ENCODE data around the gene ZNF705A.
"Not testable (repeated sequence)": the region's sequence is repeated elsewhere in the genome, so short reads cannot be mapped to it uniquely, and the experiment has no call there.

ZNF705A gene

DNA sequence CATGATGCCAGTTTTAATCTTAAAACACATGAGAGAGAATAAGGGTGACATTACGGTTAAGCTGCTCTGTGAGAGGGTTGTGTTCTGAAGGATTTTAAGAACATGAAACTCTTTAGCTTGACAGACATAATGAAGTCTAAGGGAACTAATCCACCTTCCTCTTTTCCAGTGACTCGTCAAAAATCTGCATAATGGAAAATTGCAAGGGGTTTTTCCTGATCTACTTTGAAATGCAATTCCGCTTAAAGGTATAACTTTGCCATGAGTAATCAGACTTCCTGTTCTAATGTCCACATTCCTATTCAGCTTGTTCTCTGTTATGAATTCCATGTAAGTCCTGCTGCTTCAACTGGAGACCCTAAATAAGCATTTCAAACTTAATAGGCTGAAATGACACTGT, at the start of gene ZNF705A:
ZNF705A (plus strand) TSS at position 171 of the 400 bp plus-strand sequence. CDS start 15,611 bp downstream, outside the sequence.
- DNase-seq (ENCODE audit: low read depth), result no peak

DNA sequence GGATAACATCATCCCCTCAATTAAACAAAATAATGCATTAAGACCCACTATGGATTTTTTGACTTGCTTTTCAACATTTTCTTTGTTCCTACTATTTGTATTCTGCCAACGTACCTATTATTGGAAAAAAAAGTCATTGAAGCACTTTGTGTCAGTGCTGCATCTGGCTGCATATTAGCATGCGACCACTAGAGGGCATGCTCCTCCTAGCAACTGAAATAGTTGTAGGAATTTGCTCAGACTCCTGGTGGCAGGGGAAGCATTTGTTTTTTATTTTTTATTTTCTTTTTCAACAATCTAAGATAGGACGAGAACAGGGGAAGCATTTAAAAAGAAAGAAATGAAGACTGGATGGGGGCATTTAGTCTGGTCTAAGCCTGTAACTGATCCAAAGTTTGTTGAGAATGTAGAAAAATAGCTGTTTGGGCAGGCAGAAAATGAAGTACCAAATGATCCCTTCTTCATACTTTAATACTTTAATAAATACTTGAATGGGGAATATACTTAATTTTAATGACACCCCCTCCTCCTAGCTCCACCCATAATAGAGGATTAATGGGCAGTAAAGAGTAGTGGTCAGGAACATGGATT, 47.9 kb upstream of the ZNF705A start:
- peak; percentile 37 for DNase-seq (ENCODE audit: low read depth)

DNA sequence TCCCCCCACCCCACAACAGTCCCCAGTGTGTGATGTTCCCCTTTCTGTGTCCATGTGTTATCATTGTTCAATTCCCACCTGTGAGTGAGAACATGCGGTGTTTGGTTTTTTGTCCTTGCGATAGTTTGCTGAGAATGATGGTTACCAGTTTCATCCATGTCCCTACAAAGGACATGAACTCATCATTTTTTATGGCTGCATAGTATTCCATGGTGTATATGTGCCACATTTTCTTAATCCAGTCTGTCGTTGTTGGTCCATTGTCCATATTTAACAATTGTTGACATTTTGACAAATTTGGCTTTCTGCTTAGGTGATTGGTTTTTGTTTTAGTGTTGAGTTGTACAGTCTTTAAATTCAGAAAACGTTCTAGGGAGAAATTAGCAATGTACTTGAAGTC, 43.7 kb upstream of the ZNF705A start:
- not testable (repeated sequence) for DNase-seq (ENCODE audit: low read depth)

DNA sequence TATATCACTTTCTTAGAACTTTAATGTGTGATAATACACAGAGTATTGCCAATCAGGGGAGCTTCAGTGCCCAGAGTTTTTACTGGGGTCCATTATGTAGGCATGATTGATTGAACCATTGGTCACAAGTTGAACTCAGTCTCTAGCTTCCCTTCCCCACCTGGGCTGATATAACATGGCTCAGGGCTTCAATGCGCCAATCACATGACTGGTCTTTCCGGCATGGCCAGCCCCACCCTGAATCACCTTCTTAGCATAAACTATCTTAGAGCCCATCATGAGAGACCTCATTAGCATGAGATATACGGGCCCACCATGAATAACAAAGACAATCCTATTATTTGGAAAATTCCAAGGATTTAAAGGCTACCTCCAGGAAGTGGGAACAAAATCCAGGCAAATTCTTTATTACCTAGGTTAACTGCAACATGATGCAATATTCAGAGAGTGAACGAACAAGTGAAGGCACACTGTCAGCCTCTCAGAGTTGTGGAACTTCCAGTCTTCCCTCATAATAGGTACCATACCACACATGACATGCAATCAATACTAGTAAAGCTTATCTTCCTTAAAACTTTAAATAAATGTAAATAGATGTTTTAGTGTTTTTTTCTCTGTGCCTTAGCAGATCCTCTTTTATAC, 36.6 kb upstream of the ZNF705A start:
- DNase-seq (ENCODE audit: low read depth), result no peak

DNA sequence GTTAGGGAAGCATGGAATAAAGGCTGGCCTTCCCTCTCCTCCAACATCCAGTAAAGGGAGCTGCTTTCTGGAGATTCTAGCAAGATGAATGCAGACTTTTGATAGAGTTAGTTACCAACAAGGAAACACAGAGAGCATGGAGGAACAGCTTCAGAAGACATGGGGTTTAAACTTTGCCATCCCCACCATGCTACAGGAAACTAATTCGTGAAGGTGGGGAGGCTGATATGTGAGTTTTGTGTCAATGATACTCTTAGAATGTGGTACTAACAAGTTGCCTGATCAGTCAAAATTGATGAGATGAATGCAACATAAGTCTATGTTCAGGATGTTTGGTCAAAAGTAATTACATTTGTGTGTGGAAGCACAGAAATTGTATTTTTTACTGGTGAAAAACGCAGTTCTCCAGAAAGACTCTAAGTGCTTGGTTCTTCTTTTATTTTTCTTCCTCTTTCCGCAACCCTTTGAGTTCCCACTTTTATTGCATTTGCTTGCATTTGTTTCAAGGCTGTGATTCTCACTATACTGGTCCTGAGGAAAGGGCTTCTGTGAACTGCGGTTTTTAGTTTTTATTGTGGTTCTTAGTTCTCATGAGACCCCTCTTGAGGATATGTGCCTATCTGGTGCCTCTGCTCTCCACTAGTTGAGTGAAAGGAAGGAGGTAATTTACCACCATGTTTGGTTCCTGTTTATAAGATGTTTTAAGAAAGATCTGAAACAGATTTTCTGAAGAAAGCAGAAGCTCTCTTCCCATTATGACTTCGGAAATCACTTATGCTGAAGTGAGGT, 33.5 kb upstream of the ZNF705A start, which contains the start of gene CLEC4A:
CLEC4A (plus strand) TSS at position 494 of the 789 bp plus-strand sequence; CDS start at position 756, 262 bp downstream.
- no peak for DNase-seq (ENCODE audit: low read depth)

DNA sequence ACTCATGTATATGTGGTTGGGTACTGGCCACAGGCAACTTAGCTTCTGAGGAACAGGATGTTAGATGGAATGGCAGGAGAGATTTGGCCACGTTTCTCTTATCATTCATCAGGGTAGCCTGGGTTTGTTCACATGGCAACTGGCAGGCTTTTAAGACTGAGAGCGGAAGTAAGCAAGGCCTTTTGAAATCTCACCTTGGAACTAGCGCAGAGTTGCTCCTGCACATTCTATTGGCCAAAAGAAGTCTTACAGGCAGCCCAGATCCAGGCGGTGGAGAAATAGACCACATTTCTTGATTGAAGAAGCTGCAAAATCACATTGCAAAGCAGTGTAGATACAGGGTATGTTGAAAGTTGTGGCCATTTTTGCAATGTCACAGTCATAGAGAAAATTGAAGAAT, 29.7 kb upstream of the ZNF705A start:
- no peak for DNase-seq (ENCODE audit: low read depth)

DNA sequence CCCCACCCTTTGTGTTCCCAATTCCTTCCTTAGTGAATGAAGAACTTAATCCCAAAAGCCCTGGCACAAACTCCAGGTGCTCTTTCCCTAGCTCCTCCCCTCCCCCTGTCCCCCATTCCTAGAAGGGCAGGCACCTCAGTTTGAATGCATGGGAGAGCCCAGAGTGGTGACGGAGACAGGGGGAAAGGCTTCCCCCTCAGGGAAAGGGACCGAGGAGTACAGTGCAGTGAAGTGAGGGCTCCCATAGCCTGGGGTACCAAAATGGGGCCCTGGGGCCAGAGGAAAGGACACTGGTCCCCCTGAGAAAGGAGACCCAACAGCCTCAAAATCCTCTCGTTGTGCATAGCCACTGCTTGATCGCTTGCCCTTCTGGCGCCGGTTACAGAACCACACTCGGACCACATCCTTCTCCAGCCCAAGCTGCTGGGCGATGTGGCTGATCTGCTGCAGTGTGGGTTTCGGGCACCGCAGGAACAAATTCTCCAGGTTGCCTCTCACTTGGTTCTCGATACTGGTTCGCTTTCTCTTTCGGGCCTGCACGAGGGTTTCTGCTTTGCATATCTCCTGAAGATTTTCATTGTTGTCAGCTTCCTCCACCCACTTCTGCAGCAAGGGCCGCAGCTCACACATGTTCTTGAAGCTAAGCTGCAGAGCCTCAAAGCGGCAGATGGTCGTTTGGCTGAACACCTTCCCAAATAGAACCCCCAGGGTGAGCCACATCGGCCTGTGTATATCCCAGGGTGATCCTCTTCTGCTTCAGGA, 23.0 kb upstream of the ZNF705A start:
- DNase-seq (ENCODE audit: low read depth), result not testable (repeated sequence)

DNA sequence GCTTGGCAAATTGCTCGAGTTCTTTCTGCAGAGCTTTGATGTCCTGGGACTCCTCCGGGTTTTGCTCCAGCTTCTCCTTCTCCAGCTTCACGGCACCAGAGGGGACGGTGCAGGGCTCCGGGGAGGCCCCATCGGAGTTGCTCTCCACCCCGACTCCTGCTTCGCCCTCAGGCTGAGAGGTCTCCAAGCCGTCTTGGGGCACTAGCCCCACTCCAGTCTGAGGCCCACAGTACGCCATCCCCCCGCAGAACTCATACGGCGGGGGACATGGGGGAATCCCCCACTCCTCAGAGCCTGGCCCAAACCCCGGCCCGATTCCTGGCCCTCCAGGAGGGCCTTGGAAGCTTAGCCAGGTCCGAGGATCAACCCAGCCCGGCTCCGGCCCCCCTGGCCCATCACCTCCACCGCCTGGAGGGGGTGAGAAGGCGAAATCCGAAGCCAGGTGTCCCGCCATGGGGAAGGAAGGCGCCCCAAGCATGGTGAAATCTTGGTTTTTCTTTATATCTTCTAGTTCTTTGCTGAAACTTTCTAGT, 22.4 kb upstream of the ZNF705A start:
- not testable (repeated sequence) for DNase-seq (ENCODE audit: low read depth)

DNA sequence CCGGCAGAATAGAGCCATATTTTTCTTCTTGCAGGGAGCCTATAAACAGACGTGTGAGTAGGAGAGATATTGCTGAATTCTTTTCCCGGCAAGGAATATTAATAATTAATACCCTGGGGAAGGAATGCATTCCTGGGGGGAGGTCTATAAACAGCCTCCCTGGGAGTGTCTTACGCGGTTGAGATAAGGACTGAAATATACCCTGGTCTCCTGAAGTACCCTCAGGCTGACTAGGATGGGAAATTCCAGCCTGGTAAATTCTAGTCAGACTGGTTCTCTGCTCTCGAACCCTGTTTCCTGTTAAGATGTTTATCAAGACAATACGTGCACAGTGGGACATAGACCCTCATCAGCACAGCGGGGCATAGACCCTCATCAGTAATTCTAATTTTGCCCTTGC, 15.2 kb upstream of the ZNF705A start:
- not testable (repeated sequence) for DNase-seq (ENCODE audit: low read depth)

DNA sequence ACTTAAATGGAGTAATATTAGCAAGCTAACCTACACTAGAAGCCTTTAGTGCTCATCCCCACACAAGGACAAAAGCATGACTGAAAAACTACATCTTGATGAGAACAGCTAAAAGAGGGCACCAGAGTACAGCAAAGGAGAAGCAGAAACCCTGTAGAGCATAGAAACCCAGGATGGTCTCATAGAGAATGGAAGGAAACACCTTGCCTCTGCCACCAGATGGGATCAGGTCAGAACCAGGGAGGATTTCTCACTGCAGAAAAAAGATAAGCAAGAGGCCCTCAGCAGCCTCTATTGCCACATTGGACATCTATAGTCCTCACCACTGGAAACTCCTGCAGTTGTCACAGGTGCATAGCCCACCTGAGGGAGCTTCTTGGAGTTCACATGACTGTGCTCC, 13.6 kb upstream of the ZNF705A start:
- DNase-seq (ENCODE audit: low read depth), result no peak

DNA sequence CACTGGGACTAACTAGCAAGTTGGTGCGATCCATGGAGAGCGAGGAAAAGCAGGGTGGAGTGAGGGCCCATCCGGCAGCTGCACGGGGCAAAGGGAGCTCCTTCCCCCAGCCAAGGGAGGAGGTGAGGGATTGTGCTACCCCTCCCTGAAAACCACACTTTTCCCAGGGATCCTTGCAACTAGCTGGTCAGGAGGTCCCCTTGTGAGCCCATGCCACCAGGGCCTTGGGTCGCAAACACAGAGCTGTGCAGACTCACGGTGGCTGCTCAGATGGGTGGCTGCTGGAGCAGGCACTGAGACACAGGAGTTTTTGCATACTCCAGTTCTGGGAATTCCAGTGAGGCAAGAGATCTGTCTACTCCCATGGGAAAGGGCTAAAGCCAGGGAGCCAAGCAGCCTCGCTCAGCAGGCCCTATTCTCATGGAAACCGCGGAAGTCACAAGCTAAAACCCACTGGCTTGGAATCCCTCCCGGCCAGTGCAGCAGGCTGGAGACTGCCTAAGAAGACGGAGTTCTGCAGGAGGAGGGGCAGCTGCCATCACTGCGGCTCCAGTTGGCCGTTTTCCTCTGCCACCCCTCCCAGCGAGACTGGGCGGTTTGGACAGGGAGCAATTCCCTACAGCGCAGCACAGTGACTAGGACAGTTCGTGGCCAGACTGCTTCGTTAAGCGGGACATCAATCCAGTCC, 10.9 kb upstream of the ZNF705A start:
- no peak for DNase-seq (ENCODE audit: low read depth)

DNA sequence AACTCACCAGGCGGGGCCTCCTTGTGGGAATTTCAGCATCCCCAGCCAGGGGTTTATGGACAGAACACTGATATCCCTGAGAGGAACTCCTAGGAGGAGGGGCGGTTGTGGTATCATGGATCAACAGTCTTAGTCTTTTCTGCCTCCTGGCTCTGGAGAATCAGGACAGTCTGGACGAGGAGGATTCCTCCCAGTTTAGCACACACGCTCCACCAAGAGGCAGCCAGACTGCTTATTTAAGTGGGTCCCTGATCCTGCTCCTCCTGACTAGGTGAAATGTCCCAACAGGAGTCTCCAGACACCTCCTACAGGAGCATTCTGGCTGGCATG, 10.4 kb upstream of the ZNF705A start:
- DNase-seq (ENCODE audit: low read depth), result no peak

DNA sequence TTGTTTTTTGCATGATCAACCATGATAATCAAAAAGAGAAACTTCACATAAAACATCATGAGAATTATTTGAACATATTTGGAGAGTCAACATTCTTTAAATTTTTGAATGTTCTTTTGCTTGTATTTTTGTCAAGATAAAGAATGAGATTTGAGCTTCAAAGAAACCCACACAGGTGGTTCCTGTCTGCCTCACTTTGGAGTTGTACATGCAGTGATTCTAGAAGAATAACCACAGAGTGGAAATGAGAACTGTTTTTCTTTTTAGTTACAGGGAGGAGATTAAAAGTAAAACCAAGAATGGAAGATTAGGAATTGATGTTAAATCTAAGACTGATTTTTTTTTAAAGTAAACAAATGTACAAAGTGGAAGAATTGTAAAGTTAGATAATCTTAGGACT, 2.3 kb upstream of the ZNF705A start:
- DNase-seq (ENCODE audit: low read depth), result no peak

DNA sequence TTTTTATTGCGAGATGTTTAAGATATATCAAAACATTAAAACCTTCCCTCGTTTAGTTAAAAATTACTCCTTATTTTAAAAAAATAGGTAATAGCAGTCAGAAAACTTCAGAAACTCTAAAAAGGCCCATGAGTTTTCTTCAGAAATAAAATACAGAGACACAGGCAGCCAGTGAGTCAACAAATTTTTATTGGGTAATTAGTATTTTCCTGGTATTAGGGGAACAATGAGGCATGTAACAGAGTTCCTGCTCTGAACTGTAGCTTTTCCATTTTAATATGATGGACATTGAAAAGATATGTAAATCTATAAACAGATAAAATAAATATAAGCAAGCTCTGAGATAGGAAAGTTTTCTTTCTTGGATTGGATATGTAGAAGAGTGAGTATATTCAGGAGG, 399 bp upstream of the ZNF705A start:
- DNase-seq (ENCODE audit: low read depth), result no peak

DNA sequence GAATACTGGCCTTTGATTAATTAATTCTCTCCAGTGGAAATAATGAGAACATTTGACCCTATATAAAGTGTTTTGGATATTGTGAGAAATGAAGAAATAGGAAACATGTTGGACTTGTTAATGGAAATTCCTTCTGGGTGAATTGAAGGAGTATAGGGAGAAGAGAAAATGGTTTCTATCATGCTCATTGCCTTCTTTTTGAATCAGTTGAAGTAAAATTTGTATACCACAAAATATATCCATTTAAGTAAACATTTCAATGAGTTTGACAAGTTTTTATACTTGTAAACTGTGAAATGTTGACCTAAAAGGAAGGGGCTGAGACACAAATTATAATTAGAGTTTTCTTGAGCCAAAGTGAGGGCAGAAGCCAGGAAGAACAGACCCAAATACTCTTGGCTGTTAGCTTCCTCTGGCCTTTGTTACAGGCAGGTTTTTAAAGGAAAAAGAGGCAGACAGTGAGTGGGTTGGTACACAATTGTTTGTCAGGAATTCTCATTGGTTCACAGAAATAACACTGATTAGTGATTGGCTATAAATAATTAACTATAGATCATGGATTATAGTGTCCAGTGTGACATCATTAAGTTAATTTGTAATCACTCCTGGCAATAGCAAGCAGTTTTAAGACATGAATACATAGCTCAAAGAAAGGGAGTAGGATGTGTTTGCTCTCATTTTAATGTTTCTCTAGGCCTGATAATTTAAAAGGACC, 826 bp downstream of the ZNF705A start:
- no peak for DNase-seq (ENCODE audit: low read depth)

DNA sequence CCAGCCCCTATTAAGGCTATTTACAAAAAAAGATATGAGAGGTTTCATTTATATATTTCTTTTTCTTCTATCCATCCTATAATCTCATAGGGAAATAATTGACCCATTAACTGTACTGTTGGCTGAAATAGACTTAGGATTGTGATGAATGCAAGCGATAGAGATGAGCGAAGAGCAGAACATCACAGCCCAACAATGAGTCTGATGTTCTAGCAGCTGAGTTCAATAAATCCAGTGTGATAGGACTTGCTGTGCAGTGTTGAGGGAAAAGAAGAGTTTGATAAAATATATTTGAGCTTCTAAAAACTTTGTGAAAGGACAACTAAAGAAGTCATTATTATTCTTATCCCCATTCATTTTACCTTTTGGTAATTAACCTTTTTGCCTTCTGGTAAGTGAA, 16.1 kb downstream of the ZNF705A start:
- not testable (repeated sequence) for DNase-seq (ENCODE audit: low read depth)

DNA sequence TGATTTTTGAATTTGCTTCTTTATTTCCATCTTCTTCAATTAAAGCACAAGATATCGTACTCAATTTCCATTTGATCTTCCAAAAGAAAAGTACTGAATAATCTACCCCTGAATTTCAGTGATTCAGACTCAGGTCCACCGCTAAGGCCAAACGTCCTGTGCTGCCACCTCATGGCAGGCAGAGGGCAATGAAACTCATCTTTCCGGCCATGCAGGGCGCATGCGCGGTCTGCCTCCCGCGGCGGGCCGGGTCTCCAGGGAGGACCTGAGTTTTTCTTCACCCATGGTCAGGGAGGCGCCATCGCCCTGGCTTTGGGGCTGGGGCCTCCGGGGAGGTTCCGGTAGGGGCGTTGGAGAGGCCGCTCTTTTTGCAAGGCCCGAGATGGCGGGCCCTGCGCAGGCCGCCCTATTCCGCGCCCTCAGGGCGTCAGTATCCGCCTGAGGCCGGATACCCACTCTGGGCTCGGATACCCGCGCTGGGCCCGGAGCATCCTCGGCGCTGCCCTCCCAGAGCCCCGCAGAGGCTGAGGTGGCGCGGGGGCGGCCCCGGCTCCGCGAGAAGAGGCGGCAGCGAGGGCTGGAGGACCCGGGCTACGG, 23.3 kb downstream of the ZNF705A start:
- peak; percentile 70 for DNase-seq (ENCODE audit: low read depth)

DNA sequence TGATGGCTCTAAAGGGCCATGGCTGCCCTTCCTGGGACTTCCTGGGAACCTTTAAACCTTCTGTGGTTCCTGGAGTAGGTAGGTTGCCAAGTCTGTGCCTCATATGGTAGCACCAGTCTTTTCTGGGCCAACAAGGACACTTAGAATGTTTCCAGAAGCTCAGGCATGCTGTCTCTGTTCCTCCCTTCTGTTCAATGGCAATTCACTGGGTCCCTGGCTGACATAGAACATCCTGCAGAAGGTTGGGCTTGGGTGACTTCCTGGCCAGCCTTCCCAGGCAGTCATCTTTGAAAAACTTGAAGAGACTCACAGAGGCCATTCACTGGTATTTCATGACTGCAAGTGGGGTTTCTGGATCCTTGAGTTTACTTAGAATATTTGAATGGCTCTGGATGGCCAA, 24.5 kb downstream of the ZNF705A start:
- not testable (repeated sequence) for DNase-seq (ENCODE audit: low read depth)

DNA sequence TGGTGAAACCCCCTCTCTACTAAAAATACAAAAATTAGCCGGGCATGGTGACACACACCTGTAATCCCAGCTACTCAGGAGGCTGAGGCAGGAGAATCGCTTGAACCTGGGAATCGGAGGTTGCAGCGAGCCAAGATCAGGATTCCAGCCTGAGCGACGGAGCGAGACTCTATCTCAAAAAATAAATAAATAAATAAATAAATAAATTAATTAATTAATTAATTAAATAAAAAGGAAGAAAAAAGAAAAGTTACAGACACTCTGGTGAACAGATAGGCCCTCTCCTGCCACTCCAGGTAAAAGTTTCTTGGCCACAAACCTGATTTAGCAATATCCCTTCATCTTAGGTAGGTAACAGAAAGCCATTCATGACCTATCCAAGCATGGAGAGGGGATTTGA, 26.1 kb downstream of the ZNF705A start:
- DNase-seq (ENCODE audit: low read depth), result not testable (repeated sequence)

DNA sequence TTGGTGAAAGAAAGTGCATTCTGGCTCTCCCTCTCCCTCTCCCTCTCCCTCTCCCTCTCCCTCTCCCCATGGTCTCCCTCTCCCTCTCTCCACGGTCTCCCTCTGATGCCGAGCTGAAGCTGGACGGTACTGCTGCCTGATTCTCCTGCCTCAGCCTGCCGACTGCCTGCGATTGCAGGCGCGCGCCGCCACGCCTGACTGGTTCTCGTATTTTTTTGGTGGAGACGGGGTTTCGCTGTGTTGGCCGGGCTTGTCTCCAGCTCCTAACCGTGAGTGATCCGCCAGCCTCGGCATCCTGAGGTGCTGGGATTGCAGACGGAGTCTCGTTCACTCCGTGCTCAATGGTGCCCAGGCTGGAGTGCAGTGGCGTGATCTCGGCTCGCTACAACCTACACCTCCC, 26.5 kb downstream of the ZNF705A start:
- not testable (repeated sequence) for DNase-seq (ENCODE audit: low read depth)

Data from stimulated activated CD8-positive, alpha-beta memory T cell treated with anti-CD3 and anti-CD28 coated beads, Interleukin-12 subunit alpha, Interleukin-12 subunit beta, amount 100 ng/mL, for 4 hours (primary cell).